GM19193 (cell line): ENCODE results near the gene CC2D2A.

Source experiments
- POLR2A ChIP-seq: IDR thresholded peaks from 4 replicates; pipeline ENCODE4 v1.6.1; 2011; ENCODE audit not compliant: insufficient read depth, insufficient read length; ENCODE audit errors: extremely low read depth

CC2D2A gene

GRCh38 chr4:15521442-15522039 lies 51.9 kb downstream of the CC2D2A start:
- TF ChIP-seq POLR2A = no peak

GRCh38 chr4:15525080-15525479 lies 55.4 kb downstream of the CC2D2A start:
- no peak for TF ChIP-seq POLR2A

DNA sequence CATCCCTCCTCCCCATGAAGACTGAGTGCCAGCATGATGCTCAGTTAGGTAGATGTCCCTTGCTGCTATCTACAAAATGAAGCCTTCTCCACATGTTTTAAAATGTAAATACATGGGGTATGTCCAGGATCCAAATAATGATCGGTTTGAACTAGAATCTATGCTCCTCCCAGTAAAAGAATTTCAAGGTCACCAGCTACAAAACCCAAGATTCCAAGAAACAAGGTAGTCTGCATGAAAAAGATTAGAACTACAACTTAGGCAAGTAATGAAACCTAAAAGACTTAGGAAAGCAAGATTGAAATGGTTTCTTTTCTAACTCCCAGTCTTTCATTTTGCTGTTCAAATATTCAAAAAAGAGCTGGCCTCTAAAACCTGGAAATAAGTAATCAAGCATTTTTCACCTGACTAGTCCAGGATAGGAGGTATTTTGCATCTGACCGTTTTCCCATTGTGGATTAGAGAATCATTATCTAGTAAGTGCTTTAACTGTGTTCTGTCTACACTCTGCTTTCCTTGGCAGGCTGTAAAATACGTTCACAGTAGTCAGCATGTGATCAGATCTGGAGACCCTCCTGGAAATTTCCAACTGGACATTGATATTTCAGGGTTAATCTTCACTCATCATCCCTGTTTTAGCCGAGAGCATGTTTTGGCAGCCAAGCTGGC lies 57.4 kb downstream of the CC2D2A start:
- no peak for TF ChIP-seq POLR2A

DNA sequence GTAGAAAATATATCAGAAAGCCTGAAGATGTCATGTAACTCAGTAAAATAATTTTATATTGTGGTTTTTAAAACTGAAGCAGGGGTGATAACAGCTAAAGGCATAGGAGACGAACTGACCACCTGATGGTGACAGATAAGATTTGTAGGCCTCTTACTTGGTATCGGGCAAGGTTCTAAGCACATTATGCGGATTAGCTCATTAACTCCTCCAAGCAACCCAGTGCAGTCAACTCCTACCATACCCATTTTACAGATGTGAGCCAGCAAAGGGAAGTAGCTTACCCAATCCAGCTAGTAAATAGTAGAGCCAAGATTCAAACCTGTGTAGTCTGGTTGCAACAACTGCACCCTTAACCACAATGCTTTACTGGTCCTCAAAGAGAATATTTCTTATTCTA lies 62.1 kb downstream of the CC2D2A start:
- no peak for TF ChIP-seq POLR2A

GRCh38 chr4:15533817-15534216 lies 64.1 kb downstream of the CC2D2A start:
- TF ChIP-seq POLR2A = no peak

- TF ChIP-seq POLR2A = no peak
These were observed 65.9 kb downstream of the CC2D2A start for GRCh38 chr4:15535599-15535998.

DNA sequence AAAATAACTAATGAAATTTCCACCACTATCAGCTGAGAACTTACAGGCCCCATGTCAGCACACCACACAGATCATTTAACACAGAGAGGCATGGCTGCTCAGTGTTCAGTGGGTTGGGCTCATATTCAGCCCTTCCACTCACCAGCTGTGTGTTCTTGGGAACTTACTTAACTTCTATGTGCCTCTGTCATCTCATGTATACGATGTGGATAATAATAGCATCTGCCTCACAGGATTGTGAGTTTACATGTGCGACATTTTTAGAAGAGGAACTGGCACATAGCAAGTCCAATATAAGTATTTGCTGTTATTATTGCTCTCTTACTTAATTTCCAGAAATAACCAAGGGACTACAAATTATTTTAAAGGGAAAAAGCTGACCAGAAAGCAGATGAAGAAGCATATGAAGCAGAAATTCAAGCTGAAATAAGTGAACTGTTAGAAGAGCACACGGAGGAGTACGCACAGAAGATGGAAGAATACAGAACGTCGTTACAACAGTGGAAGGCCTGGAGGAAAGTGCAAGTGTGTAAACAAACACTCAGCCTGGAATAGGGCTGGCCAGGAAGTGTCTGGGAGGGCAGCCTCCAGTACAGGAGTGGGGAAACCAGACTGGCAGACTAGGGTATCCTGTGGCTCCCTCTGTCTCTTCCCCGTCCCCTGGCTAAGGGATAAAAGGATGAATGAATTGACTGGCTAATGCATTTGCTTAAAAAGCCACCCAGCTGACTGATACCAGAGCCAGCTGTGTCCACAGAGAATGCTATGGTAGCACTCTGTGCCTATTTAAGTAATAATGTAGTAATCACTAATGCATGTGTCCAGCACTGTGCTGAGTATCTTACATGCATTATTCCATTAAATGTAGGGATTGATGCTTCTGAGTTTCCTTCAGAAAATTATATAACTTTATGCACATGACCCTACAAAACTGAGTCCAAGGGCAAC lies 67.1 kb downstream of the CC2D2A start:
- no peak for TF ChIP-seq POLR2A

- TF ChIP-seq POLR2A = no peak
These were observed 72.3 kb downstream of the CC2D2A start for GRCh38 chr4:15541941-15542340.

DNA sequence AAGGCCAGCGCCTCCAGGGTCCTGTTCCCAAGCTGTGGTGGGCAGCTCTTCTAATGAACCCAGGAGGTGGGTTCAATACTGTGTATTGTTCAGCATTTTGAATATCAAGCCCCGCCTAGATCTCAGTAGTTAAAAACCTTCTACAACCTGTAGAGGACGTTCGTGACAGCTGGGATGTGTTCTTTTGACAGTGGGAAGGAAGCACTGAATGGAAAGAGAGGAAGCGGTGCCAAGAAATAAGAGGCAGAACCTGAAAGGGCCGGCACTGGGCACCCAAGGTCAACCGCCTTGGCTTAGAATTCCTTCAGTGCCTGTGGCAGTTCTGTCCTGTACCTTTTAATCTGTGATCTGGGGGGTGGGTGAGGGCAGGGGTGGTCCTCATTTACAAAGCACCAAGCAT lies 73.1 kb downstream of the CC2D2A start:
- TF ChIP-seq POLR2A = no peak

DNA sequence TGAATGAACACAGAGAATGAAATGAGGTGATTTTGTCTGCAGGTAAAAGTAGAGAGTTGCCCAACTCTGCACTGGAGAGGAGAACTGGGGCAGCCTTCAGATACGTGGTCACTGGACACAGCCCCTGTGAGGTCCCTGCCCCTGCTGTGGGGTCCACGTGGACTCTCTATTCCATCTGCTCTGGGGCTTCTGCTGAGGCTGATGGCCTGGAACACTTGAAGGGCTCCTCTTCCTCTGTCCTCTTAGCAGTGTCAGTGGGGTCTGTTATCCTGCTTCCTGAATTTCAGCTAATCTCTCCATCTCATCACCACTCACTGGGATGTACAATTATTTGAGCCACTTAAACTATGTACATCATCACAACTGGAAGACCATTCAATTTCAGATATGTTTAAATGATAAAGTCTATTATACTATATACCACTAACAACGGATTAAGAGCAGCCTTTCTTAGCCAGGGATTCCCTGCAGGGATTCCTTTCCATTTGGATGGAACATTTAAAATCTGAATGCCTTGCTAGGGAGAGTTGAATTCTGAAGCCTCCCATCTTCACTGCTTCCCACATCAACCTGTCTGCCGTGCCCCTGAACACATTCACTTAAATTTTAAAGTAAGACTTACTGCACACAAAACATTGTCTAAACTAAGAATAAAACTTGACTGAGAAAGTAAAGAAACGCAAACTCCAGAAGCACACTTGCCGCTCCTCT lies 74.0 kb downstream of the CC2D2A start:
- TF ChIP-seq POLR2A = no peak

DNA sequence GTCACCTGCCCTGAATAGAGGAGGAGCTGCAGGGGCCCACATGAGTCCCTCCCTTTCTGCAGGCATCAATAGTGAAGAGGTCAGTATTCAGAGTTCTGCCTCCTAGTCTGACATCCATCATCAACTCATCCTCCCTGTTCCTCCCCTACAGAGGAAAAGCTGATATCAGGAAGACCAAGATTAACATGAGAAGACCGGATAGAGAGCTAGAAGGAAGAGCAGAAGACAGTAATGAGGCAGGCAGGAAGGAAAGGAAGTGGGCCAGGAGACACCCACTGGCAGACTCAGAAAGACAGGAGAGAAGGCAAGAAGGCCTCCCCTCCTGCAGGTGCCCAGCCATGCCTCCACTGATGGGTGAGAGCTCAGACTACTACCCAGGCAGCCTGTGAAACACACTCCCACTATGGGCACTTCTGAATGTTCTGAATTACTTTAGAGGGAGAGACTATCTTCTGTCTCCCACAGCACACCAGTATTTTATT lies 74.6 kb downstream of the CC2D2A start:
- TF ChIP-seq POLR2A = no peak

DNA sequence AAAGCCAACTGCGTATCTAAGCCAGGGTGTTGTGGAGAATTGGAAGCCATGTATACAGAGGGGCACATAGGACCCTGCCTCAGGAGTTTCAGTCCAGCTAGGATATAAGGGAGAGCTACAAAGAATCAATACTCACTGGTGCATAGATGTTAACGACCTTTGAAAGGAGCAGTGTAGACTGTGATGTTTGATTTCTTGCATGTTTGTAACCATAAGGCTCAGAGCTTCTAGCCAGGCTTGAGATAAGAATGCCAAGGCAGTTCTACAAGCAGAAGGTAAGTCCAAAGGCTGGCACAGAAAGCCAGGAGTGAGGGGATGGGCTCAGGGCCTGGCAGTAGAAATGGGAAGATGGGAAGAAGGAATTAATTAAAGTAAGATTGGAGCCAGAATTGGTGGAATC lies 75.7 kb downstream of the CC2D2A start:
- no peak for TF ChIP-seq POLR2A

DNA sequence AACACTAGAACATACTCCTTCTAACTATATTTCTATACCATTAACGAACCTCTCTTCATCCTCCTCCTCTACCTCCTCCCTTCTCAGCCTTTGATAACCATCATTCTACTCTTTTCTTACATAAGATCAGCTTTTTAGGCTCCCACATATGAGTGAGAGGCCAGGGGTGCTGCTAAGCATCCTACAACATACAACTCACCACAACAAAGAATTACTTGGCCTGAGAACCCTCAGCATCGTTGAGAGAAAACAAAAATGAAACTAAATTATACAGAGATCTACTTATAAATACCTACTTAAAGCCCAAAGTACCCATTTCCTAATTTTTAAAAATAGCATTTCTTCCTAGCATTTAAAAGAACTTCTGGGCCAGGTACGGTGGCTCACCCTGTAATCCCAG lies 77.7 kb downstream of the CC2D2A start:
- no peak for TF ChIP-seq POLR2A

- TF ChIP-seq POLR2A = no peak
These were observed 80.8 kb downstream of the CC2D2A start for GRCh38 chr4:15550491-15550890.
